Inflammatory macrophage (primary cell): ENCODE results near the gene KRT24.

Source experiments
- DNase-seq, 2 donors: peaks; one replicate each; pipeline ENCODE4 v3.0.0-alpha.2; 2020 to 2022

Gene KRT24

DNA sequence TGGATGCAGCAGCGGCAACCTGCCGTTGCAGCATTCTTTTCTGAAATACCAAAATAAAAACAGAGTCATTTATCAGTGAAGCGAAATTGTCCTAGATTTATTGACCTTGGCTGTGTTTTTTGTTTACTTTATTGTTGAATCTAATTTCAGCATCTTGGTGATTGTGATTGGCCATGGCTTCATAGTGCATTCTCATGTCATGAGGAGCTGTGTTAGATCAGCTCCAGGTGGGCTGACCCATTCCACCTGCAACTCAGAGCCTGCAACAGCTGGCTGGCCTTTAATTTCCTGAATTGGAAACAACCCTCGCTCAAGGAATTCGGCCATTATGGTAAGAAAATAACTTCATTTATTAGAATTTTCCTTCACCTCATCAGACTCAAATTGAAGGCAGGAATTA, 16.4 kb downstream of the KRT24 start:
- DNase-seq = no peak

- no peak for DNase-seq
Measured at GRCh38 chr17:40686192-40686591, 17.4 kb downstream of the KRT24 start.

DNA sequence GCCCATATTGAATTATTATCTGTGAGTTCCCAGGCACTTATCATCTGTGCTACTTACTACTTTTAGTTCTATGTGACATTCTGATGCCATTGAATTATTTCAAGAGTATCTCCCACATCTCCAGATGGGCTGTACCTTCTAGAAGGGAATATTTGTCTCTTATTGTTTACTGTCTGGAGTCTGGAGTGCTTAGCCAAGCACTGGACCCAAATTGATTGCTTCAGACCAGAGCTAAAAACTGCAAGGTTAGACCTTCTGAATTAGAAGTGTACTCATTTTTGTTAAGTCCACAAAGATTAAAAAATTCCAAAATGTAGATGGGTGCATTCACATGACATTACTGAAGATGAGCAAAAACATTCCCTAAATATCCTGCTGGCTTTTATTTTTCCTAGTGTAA, 22.6 kb downstream of the KRT24 start:
- no peak for DNase-seq

- DNase-seq = no peak
Measured at GRCh38 chr17:40679523-40679907, 24.0 kb downstream of the KRT24 start.

GRCh38 chr17:40678902-40679522, 24.5 kb downstream of the KRT24 start:
- DNase-seq = no peak

DNA sequence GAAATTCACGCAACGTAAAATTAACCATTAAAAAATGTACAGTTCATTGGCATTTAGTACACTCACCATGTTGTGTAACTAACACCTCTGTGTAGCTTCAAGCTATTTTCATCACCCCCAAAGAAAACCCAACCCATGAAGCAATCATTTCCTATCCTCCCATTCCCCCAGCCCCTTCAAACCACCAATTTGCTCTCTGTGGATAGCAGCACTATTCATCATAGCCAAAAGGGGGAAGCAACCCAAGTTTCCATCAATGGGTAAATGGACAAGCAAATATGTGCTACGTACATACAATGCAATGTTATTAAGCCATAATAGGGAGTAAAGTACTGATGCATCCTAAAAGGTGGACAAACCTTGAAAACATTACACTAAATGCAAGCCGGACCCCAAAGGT, 27.6 kb downstream of the KRT24 start:
- no peak for DNase-seq

- DNase-seq = no peak
Measured at GRCh38 chr17:40672654-40673053, 30.9 kb downstream of the KRT24 start.

GRCh38 chr17:40671282-40671681, 32.3 kb downstream of the KRT24 start:
- DNase-seq = no peak

GRCh38 chr17:40666331-40666730, 37.2 kb downstream of the KRT24 start:
- no peak for DNase-seq

GRCh38 chr17:40664582-40665333, 38.8 kb downstream of the KRT24 start, which contains the start of gene KRT222:
KRT222 (minus strand) TSS chr17:40665177; CDS start chr17:40665099, 78 bp downstream.
- DNase-seq = no peak

DNA sequence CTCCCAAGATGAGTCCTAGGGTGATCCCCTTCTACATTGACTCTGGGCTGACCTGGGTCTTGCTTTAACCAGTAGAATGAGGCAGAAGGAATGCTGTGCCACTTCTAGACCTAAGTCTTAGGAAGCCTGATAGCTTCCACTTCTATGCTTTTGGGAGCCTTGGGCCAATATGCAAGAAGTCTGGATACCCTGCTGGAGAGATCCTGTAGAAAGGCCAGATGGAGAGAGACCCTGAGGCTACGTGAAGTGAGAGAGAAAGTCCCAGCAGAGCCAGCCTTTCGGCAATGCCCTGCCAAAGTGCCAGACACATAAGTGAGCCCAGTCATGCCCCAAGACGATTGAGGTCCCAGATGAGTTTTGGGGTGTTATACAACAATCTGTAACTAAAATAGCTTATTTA, 40.3 kb downstream of the KRT24 start:
- no peak for DNase-seq

- DNase-seq = no peak
Measured at GRCh38 chr17:40659911-40660310, 43.6 kb downstream of the KRT24 start.

GRCh38 chr17:40658396-40658795, 45.2 kb downstream of the KRT24 start:
- DNase-seq = no peak

GRCh38 chr17:40651939-40652338, 51.6 kb downstream of the KRT24 start:
- DNase-seq = no peak

GRCh38 chr17:40648384-40648968, 55.1 kb downstream of the KRT24 start:
- no peak for DNase-seq
